Right cardiac atrium (tissue), 5 donors: Measurements from ENCODE around the gene MED23. TPM values are rescaled to one million over a fixed set of nuclear protein-coding genes. Genes with fewer than 3 reads are reported as not detected.

Experiments used
- ATAC-seq, 2 donors: fragments of 200-7000 bp; cut with Tn5 transposase; one replicate each; pipeline versions ENCODE4 v1.8.0 to v1.9.1; 2020; ENCODE audit warnings: moderate library complexity in 2 of 2, mild to moderate bottlenecking in 1 of 2
- DNase-seq, 3 donors: peaks; one replicate each; pipeline ENCODE4 v3.0.0-alpha.2; 2020
- H3K27ac ChIP-seq: one replicate; pipeline ENCODE4 v1.5.1; 2013; ENCODE audit warnings: mild to moderate bottlenecking, low read length, control low read depth, moderate library complexity
- H3K27me3 ChIP-seq: one replicate; pipeline ENCODE4 v1.6.1; 2013; ENCODE audit not compliant: control insufficient read depth, insufficient read depth
- H3K4me1 ChIP-seq: one replicate; pipeline ENCODE4 v1.6.1; 2013; ENCODE audit warnings: low read length; ENCODE audit not compliant: control insufficient read depth, insufficient read depth
- H3K4me3 ChIP-seq: one replicate; pipeline ENCODE4 v1.5.1; 2013; ENCODE audit warnings: low read length, control low read depth
- H3K9me3 ChIP-seq: one replicate; pipeline ENCODE4 v1.6.1; 2013; ENCODE audit warnings: low read length; ENCODE audit not compliant: control insufficient read depth
- WGBS: extraction: QIAGEN DNeasy Blood & Tissue Kit; methylation state at CpG from one replicate; pipeline ENCODE4 v1.1.7; 2013; 5-methylcytosine and 5-hydroxymethylcytosine counted together
- intact Hi-C, 4 donors: fragments of 100-400 bp; cut with DNase I; formaldehyde crosslinking; loops; one replicate each; pipeline versions ENCODE4 v1.11.0 to v1.14.0; 2022 to 2023
- polyA plus RNA-seq: library from polyadenylated mRNA; stranded (reverse); fragments of 200-250 nt; gene quantifications from one replicate; pipeline ENCODE4 v1.2.3, GENCODE V29; 2013
- total RNA-seq, 4 donors: library from RNA; stranded (reverse); fragmentation: NEBNext Ultra II Directional; extraction: Animal tissue kit (Norgen Biotek cat#: 25700); gene quantifications; one replicate each; pipeline ENCODE4 v1.2.1, GENCODE V29; 2021
- donor health status: healthy with polysubstance abuse.
- donor health status: DM: no; HTN: yes; CAD: no.
- donor health status: DM: no; HTN: no; CAD: no.
- donor health status: DM: no; HTN: yes; CAD: no; lungs with severe emphysema.
- donor health status: DM: yes; HTN: yes; CAD: no.

Gene MED23
- total and polyA plus RNA-seq, 5 donors = 7.5 to 15.3 (median 12.8) TPM

DNA sequence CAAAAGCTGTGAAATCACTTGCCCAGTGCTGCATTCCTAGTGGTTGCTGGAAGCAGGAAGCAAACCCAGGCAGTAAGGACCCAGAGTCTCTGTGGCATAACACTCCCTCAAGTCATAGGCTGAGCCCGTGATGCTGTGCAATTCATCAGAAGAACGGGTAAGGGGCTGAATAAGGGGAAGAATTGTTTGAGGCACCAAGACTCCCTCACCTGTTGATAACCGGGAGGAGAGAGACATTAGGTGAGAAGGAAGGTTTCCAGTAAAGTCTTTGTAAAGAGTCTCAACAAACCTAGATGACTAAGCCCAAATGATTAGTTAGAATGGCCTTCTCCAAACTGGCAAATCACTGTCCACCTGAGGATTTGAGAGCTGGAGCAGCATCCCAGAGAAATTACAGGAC, 27.3 kb upstream of the MED23 start:
- ATAC-seq (no peak), DNase-seq (no peak)
- Histone ChIP-seq H3K4me1 (no peaks in the 10 kb centered on the region), H3K4me3 (no peak overlapping the region), H3K27me3 (no peaks in the 10 kb centered on the region), H3K27ac (no peak overlapping the region), H3K9me3 (no peaks in the 10 kb centered on the region)
- intact Hi-C loops = no loop called here
- 85% methylated on average over 3 of the region's 3 CpGs for WGBS

DNA sequence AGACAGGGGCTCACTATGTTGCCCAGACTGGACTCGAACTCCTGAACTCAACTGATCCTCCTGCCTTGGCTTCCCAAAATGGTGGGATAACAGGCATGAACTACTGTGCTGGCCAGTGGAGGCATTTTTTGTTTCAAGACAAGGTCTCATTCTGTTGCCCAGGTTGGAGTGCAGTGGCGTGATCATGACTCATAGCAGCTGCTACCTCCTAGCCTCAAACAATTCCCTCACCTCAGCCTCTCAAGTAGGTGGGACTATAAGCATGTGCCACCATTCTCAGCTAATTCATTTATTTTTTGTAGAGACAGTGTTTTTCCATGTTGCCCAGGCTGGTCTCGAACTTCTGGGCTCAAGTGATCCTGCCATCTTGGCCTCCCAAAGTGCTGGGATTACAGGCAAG, 26.3 kb upstream of the MED23 start:
- Histone ChIP-seq H3K27me3 (no peaks in the 10 kb centered on the region), H3K4me1 (no peaks in the 10 kb centered on the region), H3K4me3 (no peak overlapping the region), H3K9me3 (no peaks in the 10 kb centered on the region), H3K27ac (no peak overlapping the region)
- WGBS = 92% methylated on average over 3 of the region's 3 CpGs
- DNase-seq = no peak
- intact Hi-C loops = no loop called here
- ATAC-seq = no peak

DNA sequence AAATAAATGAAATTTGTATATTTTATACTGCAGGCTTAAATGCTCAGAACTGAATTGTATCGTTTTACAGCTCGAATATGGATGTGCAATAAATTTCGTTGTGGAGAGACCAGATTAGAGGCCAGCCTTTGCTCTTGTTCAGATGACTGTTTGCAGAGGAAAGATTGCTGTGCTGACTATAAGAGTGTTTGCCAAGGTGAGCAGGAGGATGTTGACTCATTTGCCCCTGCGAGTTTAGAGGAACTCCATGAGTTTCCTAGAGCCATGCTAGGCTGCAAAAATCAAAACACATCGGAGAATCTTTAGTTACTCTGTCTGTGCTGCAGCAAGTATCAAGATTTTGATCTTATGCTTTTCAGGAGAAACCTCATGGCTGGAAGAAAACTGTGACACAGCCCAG, 24.4 kb upstream of the MED23 start:
- no peak for ATAC-seq
- no peaks in the 10 kb centered on the region for H3K27me3 ChIP-seq
- no peak overlapping the region for H3K4me3 ChIP-seq
- H3K9me3 ChIP-seq = no peaks in the 10 kb centered on the region
- DNase-seq = no peak
- no peaks in the 10 kb centered on the region for H3K4me1 ChIP-seq
- WGBS = 68% methylated on average over 5 of the region's 5 CpGs
- intact Hi-C loops = no loop called here
- no peak overlapping the region for H3K27ac ChIP-seq

DNA sequence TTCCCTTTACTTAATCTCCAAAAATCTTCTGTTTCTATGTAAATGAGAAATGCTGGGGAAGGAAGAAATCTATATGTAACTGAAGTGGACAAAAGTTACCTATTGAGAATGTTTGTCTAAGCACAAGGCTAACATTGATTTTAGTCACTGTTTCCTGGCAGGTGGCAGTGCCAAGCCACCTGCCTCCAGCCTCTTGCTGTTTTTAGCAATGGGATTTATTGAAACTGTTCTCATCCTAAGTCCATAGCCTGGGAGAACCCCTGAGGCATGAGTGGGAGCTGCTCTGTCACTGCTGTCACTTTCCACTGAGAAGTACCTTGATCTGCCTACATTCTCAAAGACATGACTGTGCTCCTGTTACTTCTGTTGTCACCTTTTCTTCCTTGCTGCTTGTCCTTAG, 23.7 kb upstream of the MED23 start:
- Histone ChIP-seq H3K27me3 (no peaks in the 10 kb centered on the region), H3K9me3 (no peaks in the 10 kb centered on the region), H3K27ac (no peak overlapping the region), H3K4me1 (no peaks in the 10 kb centered on the region), H3K4me3 (no peak overlapping the region)
- ATAC-seq (no peak), DNase-seq (no peak)
- intact Hi-C loops = no loop called here

DNA sequence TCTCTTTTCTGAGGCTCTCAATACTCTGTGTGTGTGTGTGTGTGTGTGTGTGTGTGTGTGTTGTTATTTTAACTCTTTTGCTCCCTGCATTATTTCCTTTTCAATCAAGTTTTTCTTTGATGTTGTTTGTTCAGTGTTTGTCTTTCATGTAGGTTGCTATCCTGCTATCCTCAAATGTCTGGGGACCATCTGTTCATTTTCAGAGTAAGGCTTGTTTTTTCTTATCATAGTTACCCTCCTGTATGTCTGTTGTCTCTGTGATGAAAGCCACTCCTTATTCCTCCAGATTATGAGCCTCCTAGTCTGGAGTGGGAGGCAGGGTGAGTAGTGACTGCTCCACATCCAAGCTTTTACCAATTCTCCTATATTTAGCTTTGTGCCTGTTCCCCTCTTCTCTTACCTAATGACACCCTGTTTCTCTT, 18.2 kb upstream of the MED23 start:
- ATAC-seq = no peak
- no peak overlapping the region for H3K27ac ChIP-seq
- no peaks in the 10 kb centered on the region for H3K27me3 ChIP-seq
- DNase-seq = no peak
- H3K4me1 ChIP-seq = no peaks in the 10 kb centered on the region
- no peak overlapping the region for H3K4me3 ChIP-seq
- H3K9me3 ChIP-seq = no peaks in the 10 kb centered on the region
- intact Hi-C loops = no loop called here

DNA sequence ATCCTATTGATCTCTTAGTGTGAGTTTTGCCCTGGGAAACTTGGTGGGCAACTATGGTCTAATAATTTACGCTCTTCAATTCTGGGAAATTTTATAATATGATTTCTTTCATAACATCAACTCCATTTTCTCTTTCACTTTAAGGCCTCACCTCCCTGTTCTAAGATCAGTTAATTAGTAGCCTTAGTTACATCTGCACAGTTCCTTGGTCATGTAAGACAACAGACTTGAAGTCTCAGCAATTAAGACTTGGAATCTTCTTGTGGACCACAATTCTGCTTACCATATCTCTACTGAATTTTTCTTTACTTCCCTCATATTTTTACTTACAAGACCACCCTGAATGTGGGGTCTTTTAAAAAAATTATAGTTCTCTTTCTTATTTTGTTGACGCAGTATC, 17.8 kb upstream of the MED23 start:
- ATAC-seq (no peak), DNase-seq (no peak)
- intact Hi-C loops = no loop called here
- H3K4me3 ChIP-seq = no peak overlapping the region
- H3K27ac ChIP-seq = no peak overlapping the region
- H3K9me3 ChIP-seq = no peaks in the 10 kb centered on the region
- no peaks in the 10 kb centered on the region for H3K4me1 ChIP-seq
- no peaks in the 10 kb centered on the region for H3K27me3 ChIP-seq
- 84% methylated on average over 2 of the region's 2 CpGs for WGBS

DNA sequence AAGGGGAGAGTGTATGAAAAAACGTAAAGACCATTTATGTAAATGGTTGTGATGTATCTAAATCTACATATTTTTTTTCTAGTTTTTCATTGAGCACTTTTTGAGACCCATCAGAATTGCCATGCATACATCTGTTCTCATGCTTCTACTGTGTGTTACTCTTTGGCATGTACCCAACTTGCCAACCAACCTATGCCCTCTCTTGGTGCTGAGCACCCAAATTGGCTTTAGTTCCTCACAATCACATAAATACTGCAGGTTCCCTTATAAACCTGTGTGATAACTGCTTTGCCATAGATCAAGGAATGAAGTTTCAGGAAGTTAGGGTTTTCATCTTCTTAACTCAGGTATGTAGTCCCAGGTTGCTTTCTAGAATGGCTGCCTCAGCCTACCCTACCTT, 16.9 kb upstream of the MED23 start:
- Histone ChIP-seq H3K27me3 (no peaks in the 10 kb centered on the region), H3K27ac (no peak overlapping the region), H3K4me1 (no peaks in the 10 kb centered on the region), H3K4me3 (no peak overlapping the region), H3K9me3 (no peaks in the 10 kb centered on the region)
- DNase-seq (no peak), ATAC-seq (no peak)
- WGBS = 79% methylated on average over 1 of the region's 1 CpG
- intact Hi-C loops = no loop called here

DNA sequence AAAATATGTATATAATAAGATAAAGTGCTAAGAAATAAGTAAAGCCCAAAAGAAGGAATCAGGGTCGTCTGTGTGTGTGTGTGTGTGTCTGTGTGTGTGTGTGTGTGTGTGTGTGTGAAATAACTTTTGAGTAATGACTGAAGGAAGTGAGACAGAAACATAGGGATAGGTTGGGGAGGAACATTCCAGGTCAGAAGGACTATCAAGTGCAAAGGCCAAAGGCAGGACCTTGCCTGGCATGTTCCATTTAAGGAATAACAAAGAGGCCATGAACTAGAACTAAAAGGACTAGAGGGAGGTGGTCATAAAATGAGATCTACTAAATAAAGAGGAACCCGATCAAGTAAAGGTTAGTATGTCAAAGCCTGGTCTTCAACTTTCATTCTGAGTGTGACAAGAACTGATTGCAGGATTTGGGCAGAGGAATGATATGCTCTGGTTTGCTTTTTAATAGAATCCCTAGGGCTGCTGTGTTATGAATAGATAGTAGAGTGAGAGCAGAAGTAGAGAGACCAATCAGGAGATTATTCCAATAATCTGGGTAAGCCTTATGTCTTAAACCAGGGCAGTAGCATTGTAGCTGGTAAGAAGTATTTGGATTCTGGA, 15.9 kb upstream of the MED23 start:
- WGBS = 62% methylated on average over 2 of the region's 2 CpGs
- no peaks in the 10 kb centered on the region for H3K9me3 ChIP-seq
- ATAC-seq = no peak
- no peak for DNase-seq
- H3K27me3 ChIP-seq = no peaks in the 10 kb centered on the region
- intact Hi-C loops = no loop called here
- no peak overlapping the region for H3K4me3 ChIP-seq
- H3K4me1 ChIP-seq = no peaks in the 10 kb centered on the region
- no peak overlapping the region for H3K27ac ChIP-seq

DNA sequence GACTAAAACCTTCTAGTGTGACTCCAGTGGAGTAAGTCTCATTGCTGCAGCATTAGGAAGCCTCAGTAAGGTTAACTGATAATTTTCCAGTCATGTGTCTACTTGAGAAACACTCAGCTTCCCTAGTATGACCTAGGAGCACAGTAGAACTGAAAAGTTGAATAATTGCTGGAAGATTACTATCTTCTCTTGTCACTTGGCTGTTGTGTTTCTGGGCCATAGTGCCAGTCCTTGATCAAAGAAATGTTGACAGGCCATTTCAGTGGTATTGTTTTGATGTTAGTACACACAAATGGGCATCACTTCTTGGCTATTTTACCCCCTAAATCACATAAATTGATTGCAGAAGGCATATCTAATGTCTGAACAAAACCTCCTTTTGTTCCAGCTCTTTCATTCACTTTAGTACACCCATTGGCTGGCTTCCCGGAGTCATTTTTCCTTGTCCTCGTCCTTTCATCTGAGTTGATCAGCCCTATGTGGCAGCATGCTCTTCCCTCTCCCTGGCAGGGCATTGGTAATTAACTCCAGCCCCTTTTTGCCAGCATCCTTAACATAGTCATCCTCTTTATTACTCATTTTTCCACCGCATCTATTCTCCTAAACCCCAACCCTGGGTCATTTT, 15.1 kb upstream of the MED23 start:
- WGBS = 67% methylated on average over 3 of the region's 3 CpGs
- no peaks in the 10 kb centered on the region for H3K27me3 ChIP-seq
- DNase-seq = no peak
- H3K4me1 ChIP-seq = no peaks in the 10 kb centered on the region
- H3K4me3 ChIP-seq = no peak overlapping the region
- intact Hi-C loops = no loop called here
- no peak for ATAC-seq
- H3K27ac ChIP-seq = no peak overlapping the region
- H3K9me3 ChIP-seq = no peaks in the 10 kb centered on the region

DNA sequence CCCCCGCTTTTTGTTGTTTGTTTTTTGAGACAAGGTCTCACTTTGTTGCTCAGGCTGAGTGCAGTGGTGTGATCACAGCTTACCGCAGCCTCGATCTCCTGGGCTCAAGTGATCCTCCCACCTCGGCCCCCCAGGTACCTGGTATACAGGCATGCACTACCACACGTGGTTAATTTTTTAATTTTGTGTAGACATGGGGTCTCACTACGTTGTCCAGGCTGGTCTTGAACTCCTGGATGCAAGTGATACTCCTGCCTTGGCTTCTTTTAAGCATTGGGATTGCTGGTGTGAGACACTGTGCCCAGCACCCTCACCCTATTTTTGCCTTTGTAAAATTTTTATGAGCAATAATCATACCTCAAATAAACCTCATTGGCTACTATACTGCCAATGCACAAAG, 14.5 kb upstream of the MED23 start:
- H3K9me3 ChIP-seq = no peaks in the 10 kb centered on the region
- ATAC-seq (no peak), DNase-seq (no peak)
- no peak overlapping the region for H3K4me3 ChIP-seq
- intact Hi-C loops = no loop called here
- H3K27me3 ChIP-seq = no peaks in the 10 kb centered on the region
- H3K27ac ChIP-seq = no peak overlapping the region
- 85% methylated on average over 6 of the region's 6 CpGs for WGBS
- no peaks in the 10 kb centered on the region for H3K4me1 ChIP-seq

DNA sequence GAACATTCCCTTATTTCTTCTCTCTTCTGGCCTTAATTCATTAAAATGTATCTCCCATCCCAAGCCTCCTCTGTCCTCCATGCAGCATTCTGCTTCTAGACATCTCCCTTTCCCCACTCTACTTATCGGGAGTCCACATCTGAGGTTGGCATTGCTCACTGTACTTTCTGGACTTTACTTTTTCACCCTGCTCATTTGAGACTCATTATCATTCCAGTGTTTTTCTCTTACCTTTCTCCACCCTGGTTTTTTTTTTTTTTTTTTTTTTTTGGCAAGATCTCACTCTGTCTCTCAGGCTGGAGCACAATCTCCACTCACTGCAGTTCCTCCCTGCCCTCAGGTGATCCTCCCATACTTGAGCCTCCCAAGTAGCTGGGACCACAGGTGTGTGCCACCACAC, 13.5 kb upstream of the MED23 start:
- Histone ChIP-seq H3K27ac (no peak overlapping the region), H3K4me3 (no peak overlapping the region), H3K9me3 (no peaks in the 10 kb centered on the region), H3K27me3 (no peaks in the 10 kb centered on the region), H3K4me1 (no peaks in the 10 kb centered on the region)
- WGBS = 98% methylated on average over 1 of the region's 1 CpG
- intact Hi-C loops = no loop called here
- no peak for ATAC-seq
- DNase-seq = no peak

DNA sequence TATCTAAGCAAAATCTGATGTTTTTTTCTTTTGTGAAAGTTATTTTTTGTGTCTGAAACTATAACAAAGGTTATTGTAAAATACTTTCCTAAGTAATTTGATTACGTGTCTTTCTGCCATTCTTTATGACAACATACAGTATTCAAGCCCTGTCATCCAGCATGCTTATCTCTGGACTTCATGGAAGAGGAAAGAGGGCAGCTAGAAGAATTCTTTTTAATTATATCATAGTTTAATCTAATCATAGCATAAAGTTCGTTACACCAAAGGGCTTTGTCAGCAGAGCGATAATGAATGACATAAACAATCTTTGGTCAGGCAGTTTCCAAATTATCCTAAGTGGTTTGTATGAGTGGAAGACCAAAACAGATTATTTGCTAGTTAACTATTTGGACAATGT, 12.5 kb upstream of the MED23 start:
- 51% methylated on average over 3 of the region's 3 CpGs for WGBS
- H3K4me3 ChIP-seq = no peak overlapping the region
- no peaks in the 10 kb centered on the region for H3K9me3 ChIP-seq
- no peaks in the 10 kb centered on the region for H3K27me3 ChIP-seq
- no peak overlapping the region for H3K27ac ChIP-seq
- intact Hi-C loops = no loop called here
- ATAC-seq = no peak
- DNase-seq = no peak
- no peaks in the 10 kb centered on the region for H3K4me1 ChIP-seq
